ENCODE data around the gene GID8. TPM values are rescaled to one million over a fixed set of nuclear protein-coding genes. Genes with fewer than 3 reads are reported as not detected.

The GID8 gene
- polyA plus RNA-seq, 1 of the 3 experiments (the other 2 are of a cell fraction) = 18.1 TPM

- no peak for TF ChIP-seq USF1 (IDR thresholded peaks at IDR 0.05; ENCODE audit: borderline replicate concordance, low read depth)
- TF ChIP-seq CTCF (IDR thresholded peaks at IDR 0.05) = no peak
Measured at GRCh38 chr20:62890444-62890843, 47.5 kb upstream of the GID8 start (continued).

GRCh38 chr20:62891111-62891510 is 46.8 kb upstream of the GID8 start:
- H3K79me2 ChIP-seq (ENCODE audit: insufficient read depth) = no peaks in the 10 kb centered on the region
- ChIA-PET POLR2A (no interaction called here), CTCF (interaction anchor here (0.7 to 7.2 kb wide), 4 partner anchors 9 to 114 kb away, joined by 3 to 77 read pairs (median 5); no protein-coding TSS in a partner anchor)
- H2AFZ ChIP-seq (ENCODE audit: low read depth) = no peak overlapping the region
- WGBS (ENCODE audit: low lambda C conversion rate) = 87% methylated on average over 13 of the region's 15 CpGs
- peaks cover 4% of the 10 kb centered on the region; the same call in 1 of the 2 replicates for H4K20me1 ChIP-seq (ENCODE audit: insufficient read depth)
- DNase-seq = no peak
- no peak overlapping the region for H3K9ac ChIP-seq
- H3F3A ChIP-seq (replicated peaks; ENCODE audit: insufficient read depth) = peaks cover 30% of the 10 kb centered on the region
- H3K36me3 ChIP-seq (replicated peaks in 1 of 2; ENCODE audit: control insufficient read depth in 1 of 2, insufficient read depth in 2 of 2, low read length in 1 of 2) = peaks cover 63 to 96% of the 10 kb centered on the region in 2 experiments
- no peaks in the 10 kb centered on the region for H3K9me2 ChIP-seq
- H3K4me3 ChIP-seq (ENCODE audit: low read depth in 2 of 2, low read length in 1 of 2) = no peak overlapping the region
- no peaks in the 10 kb centered on the region for H3K9me3 ChIP-seq
- H3K27me3 ChIP-seq (ENCODE audit: insufficient read depth) = no peaks in the 10 kb centered on the region
- TF ChIP-seq MEF2A (IDR thresholded peaks at IDR 0.05; ENCODE audit: borderline replicate concordance, low read depth) (no peak), NFIC (IDR thresholded peaks at IDR 0.05; ENCODE audit: borderline replicate concordance) (no peak), RCOR1 (IDR thresholded peaks at IDR 0.05; ENCODE audit: low read length) (no peak), MAX (IDR thresholded peaks at IDR 0.05; ENCODE audit: low read depth) (no peak), FOSL2 (IDR thresholded peaks at IDR 0.05; ENCODE audit: borderline replicate concordance, low read depth) (no peak), POLR2AphosphoS5 (IDR thresholded peaks at IDR 0.05; ENCODE audit: low read depth, low read length) (no peak), USF1 (IDR thresholded peaks at IDR 0.05; ENCODE audit: borderline replicate concordance, low read depth) (no peak), SIN3A (IDR thresholded peaks at IDR 0.05; ENCODE audit: borderline replicate concordance, low read depth, low read length) (no peak), CTCF (IDR thresholded peaks at IDR 0.05) (no peak), FOXJ3 (CRISPR knock-in tag; IDR thresholded peaks at IDR 0.05) (no peak)
- no peak overlapping the region for H3K4me2 ChIP-seq
- no peak overlapping the region for H3K27ac ChIP-seq (ENCODE audit: low read depth in 2 of 2, low read length in 1 of 2)
- H3K4me1 ChIP-seq (ENCODE audit: control insufficient read depth in 1 of 2, insufficient read depth in 2 of 2, low read depth in 1 of 2, low read length in 1 of 2) = peaks cover 13 to 17% of the 10 kb centered on the region in 2 experiments

All from SK-N-SH (cell line).